HCT116 (cell line): ENCODE results near the gene SOX6. TPM values are rescaled to one million over a fixed set of nuclear protein-coding genes. Genes with fewer than 3 reads are reported as not detected.

ENCODE experiments used
- ATAC-seq: fragments of 200-7000 bp; cut with Tn5 transposase; 2 replicates; pipeline ENCODE4 v1.9.1; 2020; ENCODE audit warnings: mild to moderate bottlenecking, moderate library complexity
- BruUV-seq: library from RNA; stranded (reverse); fragments of 400-500 nt; replicated peaks from 2 replicates; lab custom pipeline; 2021; lab: Mats Ljungman, UMichigan
- CTCF ChIA-PET: fragments of 300-600 bp; sonication (Branson Sonifier 250); formaldehyde crosslinking; loops from one replicate; lab custom pipeline; 2021; ENCODE audit warnings: antibody characterized with exemption; lab: Charles Lee
- POLR2A ChIA-PET: fragments of 300-600, 350-600 bp; sonication (Branson Sonifier 250); formaldehyde crosslinking; loops from one replicate; lab custom pipeline; 2021; ENCODE audit warnings: antibody characterized with exemption; lab: Charles Lee
- RAD21 ChIA-PET, 2 experiments: fragments of 300-600 bp; sonication (Branson Sonifier 250); formaldehyde crosslinking; loops; one replicate each; lab custom pipeline; 2023; ENCODE audit warnings: low total read pairs in 2 of 2; ENCODE audit not compliant: uncharacterized antibody in 2 of 2, unreplicated experiment in 2 of 2, low non-redundant PET in 1 of 2; lab: Charles Lee
- DNase-seq: peaks from one replicate; pipeline ENCODE4 v3.0.0-alpha.2; 2010; ENCODE audit warnings: low read depth, low spot score
- H2AFZ ChIP-seq: fragments of 200-600 bp; shearing (Covaris generic), sonication (generic); 2 replicates; pipeline ENCODE4 v1.6.1; 2017; ENCODE audit warnings: low read depth, mixed run types, mixed read lengths, antibody characterized with exemption, low read length; ENCODE audit not compliant: poor library complexity, severe bottlenecking
- H3K27ac ChIP-seq: 2 replicates; pipeline ENCODE4 v1.5.1; 2012; ENCODE audit warnings: low read depth, low read length
- H3K27me3 ChIP-seq: fragments of 200-600 bp; sonication (generic); 2 replicates; pipeline ENCODE4 v1.6.1; 2016; ENCODE audit warnings: mixed run types, low read length, mixed read lengths; ENCODE audit not compliant: insufficient read depth
- H3K36me3 ChIP-seq, 2 experiments: fragments of 200-500 bp in 1 of 2; fragments of 200-600 bp in 1 of 2; sonication (Bioruptor generic) in 1 of 2; sonication (generic) in 1 of 2; 2 replicates each; pipeline versions ENCODE4 v1.5.1 to v1.6.1; 2014 to 2016; ENCODE audit warnings: low read length in 2 of 2, inconsistent platforms in 1 of 2, mixed read lengths in 1 of 2, mixed run types in 1 of 2; ENCODE audit not compliant: insufficient read depth in 2 of 2, control insufficient read depth in 1 of 2
- H3K4me1 ChIP-seq, 2 experiments: fragments of 200-600 bp in 1 of 2; sonication (generic) in 1 of 2; 2 replicates each; pipeline versions ENCODE4 v1.5.1 to v1.6.1; 2012 to 2017; ENCODE audit warnings: low read length in 2 of 2, inconsistent platforms in 1 of 2, mild to moderate bottlenecking in 1 of 2, mixed read lengths in 1 of 2, mixed run types in 1 of 2, moderate library complexity in 1 of 2; ENCODE audit not compliant: insufficient read depth in 2 of 2, control insufficient read depth in 1 of 2
- H3K4me2 ChIP-seq: fragments of 200-600 bp; sonication (generic); 2 replicates; pipeline ENCODE4 v1.6.1; 2017; ENCODE audit warnings: mixed run types, low read length, mixed read lengths
- H3K4me3 ChIP-seq, 2 experiments: fragments of 200-600 bp in 1 of 2; sonication (generic) in 1 of 2; replicated peaks in 1 of 2; 2 replicates each; pipeline ENCODE4 v1.5.1; 2011 to 2016; ENCODE audit warnings: low read length in 2 of 2, control low read depth in 1 of 2, low read depth in 1 of 2, mild to moderate bottlenecking in 1 of 2, mixed read lengths in 1 of 2, mixed run types in 1 of 2
- H3K79me2 ChIP-seq: fragments of 200-600 bp; sonication (generic); 2 replicates; pipeline ENCODE4 v1.6.1; 2017; ENCODE audit warnings: mild to moderate bottlenecking, mixed run types, low read length, moderate library complexity, mixed read lengths; ENCODE audit not compliant: insufficient read depth
- H3K9ac ChIP-seq: fragments of 200-600 bp; sonication (generic); 2 replicates; pipeline ENCODE4 v1.6.1; 2016; ENCODE audit warnings: low read length, mixed read lengths
- H3K9me2 ChIP-seq: fragments of 200-600 bp; sonication (generic), shearing (Covaris generic); 2 replicates; pipeline ENCODE4 v1.6.1; 2017; ENCODE audit warnings: mixed run types, mild to moderate bottlenecking, moderate library complexity; ENCODE audit not compliant: insufficient read depth
- H3K9me3 ChIP-seq, 2 experiments: fragments of 200-500 bp in 1 of 2; fragments of 200-600 bp in 1 of 2; sonication (Bioruptor generic) in 1 of 2; sonication (generic) in 1 of 2; 2 replicates each; pipeline ENCODE4 v1.6.1; 2014 to 2017; ENCODE audit warnings: low read length in 2 of 2, mixed read lengths in 2 of 2, inconsistent platforms in 1 of 2, low read depth in 1 of 2, mild to moderate bottlenecking in 1 of 2, mixed run types in 1 of 2, moderate library complexity in 1 of 2; ENCODE audit not compliant: control insufficient read depth in 1 of 2, insufficient read depth in 1 of 2
- H4K20me1 ChIP-seq: fragments of 200-600 bp; sonication (generic), shearing (Covaris generic); 2 replicates; pipeline ENCODE4 v1.6.1; 2017; ENCODE audit warnings: mixed run types, mild to moderate bottlenecking, moderate library complexity; ENCODE audit not compliant: insufficient read depth
- ATF3 ChIP-seq: IDR thresholded peaks from 2 replicates; pipeline ENCODE4 v1.6.1; 2012
- CBX3 ChIP-seq: IDR thresholded peaks from 2 replicates; pipeline ENCODE4 v1.6.1; 2012; ENCODE audit warnings: low read depth
- CEBPB ChIP-seq: IDR thresholded peaks from 2 replicates; pipeline ENCODE4 v1.6.1; 2012; ENCODE audit warnings: low read depth
- CTCF ChIP-seq, 3 experiments: fragments of 200-600 bp in 1 of 3; sonication (generic) in 1 of 3; IDR thresholded peaks in 2 of 3; conservative IDR thresholded peaks in 1 of 3; 2 replicates each; pipeline ENCODE4 v1.5.1; 2012 to 2017; ENCODE audit warnings: low read depth in 2 of 3, low read length in 2 of 3, antibody characterized with exemption in 1 of 3, borderline replicate concordance in 1 of 3, control low read depth in 1 of 3, mild to moderate bottlenecking in 1 of 3, mixed read lengths in 1 of 3, mixed run types in 1 of 3, moderate library complexity in 1 of 3; ENCODE audit not compliant: insufficient read depth in 1 of 3
- EGR1 ChIP-seq: IDR thresholded peaks from 2 replicates; pipeline ENCODE4 v1.6.1; 2012; ENCODE audit warnings: low read depth
- ELF1 ChIP-seq: IDR thresholded peaks from 2 replicates; pipeline ENCODE4 v1.6.1; 2012; ENCODE audit warnings: low read depth, borderline replicate concordance
- EZH2 ChIP-seq: fragments of 200-600 bp; sonication (generic); IDR thresholded peaks from 2 replicates; pipeline ENCODE4 v1.6.1; 2017; ENCODE audit warnings: antibody characterized with exemption, mixed run types
- EZH2phosphoT487 ChIP-seq: fragments of 200-600 bp; IDR thresholded peaks from 2 replicates; pipeline ENCODE4 v1.6.1; 2018; ENCODE audit warnings: antibody characterized with exemption, borderline replicate concordance
- FOSL1 ChIP-seq: IDR thresholded peaks from 2 replicates; pipeline ENCODE4 v1.6.1; 2012; ENCODE audit warnings: low read depth
- POLR2A ChIP-seq: IDR thresholded peaks from 2 replicates; pipeline ENCODE4 v1.7.0; 2011; ENCODE audit warnings: borderline replicate concordance; ENCODE audit not compliant: insufficient read depth, insufficient read length; ENCODE audit errors: extremely low read depth
- POLR2AphosphoS5 ChIP-seq: IDR thresholded peaks from 2 replicates; pipeline ENCODE4 v1.6.1; 2011; ENCODE audit warnings: mild to moderate bottlenecking, low read depth, low read length, moderate library complexity
- RAD21 ChIP-seq: IDR thresholded peaks from 2 replicates; pipeline ENCODE4 v1.6.1; 2012; ENCODE audit warnings: low read depth, mild to moderate bottlenecking
- SIN3A ChIP-seq: IDR thresholded peaks from 2 replicates; pipeline ENCODE4 v1.6.1; 2012; ENCODE audit warnings: low read depth
- SRF ChIP-seq: IDR thresholded peaks from 2 replicates; pipeline ENCODE4 v1.6.1; 2012; ENCODE audit warnings: low read depth
- TCF7L2 ChIP-seq: IDR thresholded peaks from 2 replicates; pipeline ENCODE4 v1.7.0; 2011; ENCODE audit warnings: borderline replicate concordance, inconsistent platforms; ENCODE audit not compliant: insufficient read depth, insufficient read length; ENCODE audit errors: extremely low read depth
- YY1 ChIP-seq: IDR thresholded peaks from 2 replicates; pipeline ENCODE4 v1.6.1; 2011; ENCODE audit warnings: low read length, low read depth, moderate library complexity, mild to moderate bottlenecking; ENCODE audit not compliant: insufficient replicate concordance; ENCODE audit errors: extremely low read depth
- ZBTB33 ChIP-seq: IDR thresholded peaks from 2 replicates; pipeline ENCODE4 v1.6.1; 2011; ENCODE audit warnings: mild to moderate bottlenecking, low read length, moderate library complexity; ENCODE audit not compliant: insufficient replicate concordance; ENCODE audit errors: extremely low read depth
- ZNF274 ChIP-seq: fragments of 200-500 bp; sonication (Bioruptor generic); IDR thresholded peaks from 2 replicates; pipeline ENCODE4 v1.6.1; 2014; ENCODE audit warnings: mild to moderate bottlenecking, low read depth, low read length, inconsistent platforms
- intact Hi-C: fragments of 100-400 bp; cut with micrococcal nuclease; formaldehyde crosslinking; loops from 2 replicates; pipeline ENCODE4 v1.10.0; 2022
- total RNA-seq: library from RNA; stranded (reverse); gene quantifications from one replicate; pipeline ENCODE4 v1.2.1, GENCODE V29; 2021; ENCODE audit not compliant: unreplicated experiment

Gene SOX6
- total RNA-seq, 1 experiment from 2014 or later: 0.81 TPM

- ChIA-PET POLR2A (no interaction called here), RAD21 (no interaction called here), CTCF (no interaction called here)
- no TSS peak for BruUV-seq
- Histone ChIP-seq H3K79me2 (no peaks in the 10 kb centered on the region), H3K9ac (no peak overlapping the region), H3K36me3 (no peaks in the 10 kb centered on the region), H3K4me2 (no peak overlapping the region), H3K27ac (no peak overlapping the region), H2AFZ (no peak overlapping the region), H3K27me3 (peaks cover 33% of the 10 kb centered on the region), H3K9me3 (no peaks in the 10 kb centered on the region), H3K4me3 (no peak overlapping the region), H3K9me2 (no peaks in the 10 kb centered on the region), H4K20me1 (no peaks in the 10 kb centered on the region), H3K4me1 (no peaks in the 10 kb centered on the region)
- intact Hi-C loops: no loop called here
- ATAC-seq (no peak), DNase-seq (no peak)
- TF ChIP-seq YY1: no peak
- TF ChIP-seq POLR2A: no peak
- TF ChIP-seq RAD21: no peak
- no peak for TF ChIP-seq EZH2phosphoT487
- no peak for TF ChIP-seq CBX3
- no peak for TF ChIP-seq EZH2
- TF ChIP-seq POLR2AphosphoS5: no peak
- no peak for TF ChIP-seq ZBTB33
- TF ChIP-seq CTCF (IDR thresholded peaks at IDR 0.05 in 2 of 3, conservative IDR thresholded peaks at IDR 0.05 in 1 of 3; ENCODE audit: borderline replicate concordance in 1 of 3, insufficient read depth in 1 of 3, low read depth in 2 of 3, low read length in 2 of 3): no peak
- TF ChIP-seq SRF: no peak
- TF ChIP-seq ELF1: no peak
- TF ChIP-seq EGR1: no peak
- no peak for TF ChIP-seq SIN3A
- no peak for TF ChIP-seq ZNF274
- no peak for TF ChIP-seq ATF3
- no peak for TF ChIP-seq CEBPB
- TF ChIP-seq TCF7L2: no peak
- TF ChIP-seq FOSL1: no peak
These were observed 348.8 kb downstream of the SOX6 start for GRCh38 chr11:16007514-16007913.
